NCI-H128 (cell line): Measurements from ENCODE around the gene VWC2L.

Experiments used
- DNase-seq: peaks from one replicate; lab custom pipeline; 2025; ENCODE audit not compliant: unreplicated experiment; lab: John Stamatoyannopoulos, UW

The VWC2L gene

GRCh38 chr2:214533541-214533940 is 122.7 kb downstream of the VWC2L start:
- DNase-seq = no peak

- DNase-seq = no peak
Measured at GRCh38 chr2:214536625-214537024, 125.8 kb downstream of the VWC2L start.

DNA sequence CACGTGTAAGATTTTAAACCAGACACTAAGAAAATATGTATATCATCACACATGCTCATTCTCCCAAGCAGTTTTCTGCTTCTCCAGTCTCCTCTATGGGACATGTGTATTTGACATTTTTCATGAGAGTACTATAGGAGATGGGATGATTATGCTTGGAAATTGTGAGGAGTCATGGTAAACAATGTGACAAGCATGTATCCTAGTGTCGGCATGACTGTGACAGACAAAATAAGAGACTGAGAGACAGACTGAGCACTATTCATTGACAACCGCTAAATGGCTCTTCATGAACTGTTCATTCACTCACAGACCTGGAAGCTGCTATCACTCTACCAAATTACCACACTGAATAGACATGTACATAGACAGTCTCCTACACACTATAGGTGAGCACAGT is 127.1 kb downstream of the VWC2L start:
- no peak for DNase-seq

GRCh38 chr2:214542295-214542694 is 131.4 kb downstream of the VWC2L start:
- DNase-seq = no peak

DNA sequence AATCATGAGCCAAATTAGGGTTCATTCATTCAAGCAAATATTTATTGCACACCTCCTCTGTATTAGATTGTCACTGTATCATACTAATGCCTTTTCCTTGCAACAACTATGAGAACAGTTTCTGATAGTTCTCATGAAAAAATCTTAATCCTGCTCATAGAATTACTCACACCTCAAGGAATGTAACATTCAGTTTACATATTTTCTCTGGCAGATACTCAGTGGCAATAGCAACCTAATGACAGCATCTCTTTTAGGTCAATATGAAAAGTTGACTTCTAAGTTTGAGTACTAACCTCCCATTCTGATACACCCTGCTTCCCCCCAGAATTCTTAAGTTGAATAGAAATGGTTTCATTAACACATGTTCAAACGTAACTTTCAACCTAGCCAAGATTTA is 132.0 kb downstream of the VWC2L start:
- no peak for DNase-seq

DNA sequence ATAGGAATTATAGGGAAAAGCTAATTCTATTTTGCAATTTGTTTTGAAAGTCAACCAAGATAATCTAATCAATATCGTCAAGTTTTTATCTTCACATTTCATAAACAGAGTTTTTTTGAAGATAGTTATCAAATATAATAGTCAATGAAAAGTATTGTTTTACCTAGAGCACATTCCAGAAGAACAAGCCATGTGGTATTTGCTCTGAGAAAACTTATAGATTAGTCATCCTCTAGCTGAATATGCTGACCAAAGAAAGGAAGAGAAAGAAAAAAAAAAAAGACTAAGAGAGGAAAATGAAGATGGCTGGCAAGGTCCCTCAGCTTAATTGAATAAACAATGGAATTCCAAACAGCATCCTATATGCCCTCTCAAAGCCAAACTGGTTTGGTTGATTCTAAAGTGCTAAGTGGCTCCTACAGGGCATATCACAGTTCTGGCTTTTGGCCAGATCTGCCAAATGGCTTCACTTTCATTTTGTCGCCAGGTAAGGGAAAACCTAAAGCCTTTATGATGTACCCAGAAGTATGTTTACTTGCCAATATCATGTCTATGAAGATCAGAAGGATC is 132.6 kb downstream of the VWC2L start:
- DNase-seq = peak; percentile 34

DNA sequence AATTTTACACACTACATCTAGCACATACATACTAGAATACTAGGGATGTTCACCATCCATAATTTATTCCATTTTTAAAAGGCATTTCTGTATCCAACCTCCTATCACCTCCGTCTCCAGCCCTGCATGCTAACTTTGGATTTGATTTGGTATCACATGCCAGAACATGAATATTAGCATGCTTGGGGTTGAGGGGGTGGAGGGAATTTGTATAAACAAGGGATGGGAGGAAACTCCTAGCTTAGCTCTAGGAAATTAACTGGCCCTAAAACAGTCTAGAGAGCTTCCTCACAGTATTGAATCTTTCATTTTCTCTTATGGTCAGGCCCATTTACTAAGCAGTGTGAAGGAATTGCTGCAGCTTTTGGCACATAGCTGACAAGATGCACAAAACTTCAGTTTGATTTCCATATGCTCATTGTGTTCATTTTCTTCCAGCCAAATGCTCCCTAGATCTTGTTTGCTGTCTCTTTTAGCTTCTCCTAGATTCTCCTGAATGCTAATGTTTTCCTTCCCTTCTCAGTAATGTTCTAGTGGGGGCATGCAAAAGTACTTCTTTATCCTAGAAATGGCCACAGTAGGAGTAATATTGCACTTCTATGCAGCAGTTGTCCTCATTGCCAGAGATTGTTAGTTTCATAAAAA is 135.2 kb downstream of the VWC2L start:
- DNase-seq = no peak

DNA sequence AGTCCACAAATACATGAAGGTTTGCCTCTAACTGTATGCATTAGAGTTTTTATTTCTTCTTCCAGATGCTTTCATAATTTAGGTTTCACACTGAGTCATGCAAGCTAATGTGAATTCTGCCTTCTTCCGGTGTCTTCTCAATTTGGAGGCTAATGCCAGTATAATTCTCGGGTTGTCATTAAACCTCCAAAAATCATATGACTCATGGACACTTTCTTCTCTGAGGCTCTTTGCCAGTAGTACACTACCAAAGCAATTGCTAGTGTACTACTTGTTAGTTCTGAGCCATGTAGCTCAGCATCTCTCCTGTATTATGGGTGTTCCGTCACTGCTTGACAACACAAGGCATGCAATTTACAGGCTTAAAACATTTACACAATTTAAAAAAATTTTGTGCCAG is 137.1 kb downstream of the VWC2L start:
- DNase-seq = no peak

DNA sequence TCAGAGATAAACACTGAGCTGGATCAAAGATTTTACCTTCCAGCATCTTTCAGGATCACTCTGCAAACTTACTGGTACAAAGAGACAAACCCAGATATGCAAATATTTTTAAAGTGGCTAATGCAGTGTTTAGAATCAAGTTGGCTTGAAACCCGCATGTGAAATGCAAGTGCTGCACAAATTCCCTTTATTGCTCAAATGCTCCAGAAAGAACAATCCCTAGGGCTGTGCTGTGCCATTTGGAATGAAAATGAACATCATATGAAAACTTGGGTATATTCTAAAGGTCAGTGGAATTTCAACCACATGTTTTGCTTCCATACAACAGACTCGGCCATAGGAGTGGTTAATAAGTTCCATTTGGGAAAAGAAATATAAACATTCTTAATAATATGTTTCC is 139.1 kb downstream of the VWC2L start:
- DNase-seq = no peak

GRCh38 chr2:214550786-214551185 is 139.9 kb downstream of the VWC2L start:
- DNase-seq = no peak

DNA sequence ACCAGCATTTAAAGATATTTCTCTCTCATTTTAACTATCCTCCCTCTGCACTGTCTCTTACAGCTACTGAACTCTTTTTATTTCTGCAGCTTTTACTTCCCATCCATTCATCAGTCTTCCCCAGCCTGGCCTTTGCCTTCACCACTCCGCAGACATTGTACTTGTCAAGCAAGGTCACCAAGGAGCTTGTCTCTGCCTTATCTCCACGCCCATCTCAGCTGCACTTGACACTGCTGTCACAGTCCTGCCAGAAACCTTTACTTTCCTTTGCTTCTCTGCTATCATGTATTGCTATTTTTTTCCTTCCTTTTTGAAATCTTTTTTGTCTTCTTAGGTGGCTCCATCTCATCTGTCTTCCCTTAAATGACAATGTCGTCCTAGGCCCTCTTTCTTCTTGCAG is 147.0 kb downstream of the VWC2L start:
- DNase-seq = no peak

DNA sequence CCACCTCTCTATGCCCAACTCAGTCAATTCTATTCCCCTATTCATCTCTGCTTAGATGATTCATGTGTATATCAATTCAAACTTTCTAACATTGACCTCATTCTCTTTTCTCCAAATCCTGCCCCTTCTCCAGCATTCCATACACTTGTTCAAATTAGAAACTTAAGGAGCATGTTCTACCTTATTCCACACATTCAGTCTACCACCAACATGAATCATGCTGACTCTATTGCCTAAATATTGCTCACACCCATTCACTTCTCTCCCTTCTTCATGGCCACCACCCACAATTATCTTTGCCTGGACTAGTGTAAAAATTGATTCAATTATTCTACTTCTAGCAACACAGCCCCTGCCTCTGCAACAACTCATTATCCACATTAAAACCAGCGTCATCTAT is 147.5 kb downstream of the VWC2L start:
- DNase-seq = no peak

- no peak for DNase-seq
Measured at GRCh38 chr2:214560176-214560575, 149.3 kb downstream of the VWC2L start.

DNA sequence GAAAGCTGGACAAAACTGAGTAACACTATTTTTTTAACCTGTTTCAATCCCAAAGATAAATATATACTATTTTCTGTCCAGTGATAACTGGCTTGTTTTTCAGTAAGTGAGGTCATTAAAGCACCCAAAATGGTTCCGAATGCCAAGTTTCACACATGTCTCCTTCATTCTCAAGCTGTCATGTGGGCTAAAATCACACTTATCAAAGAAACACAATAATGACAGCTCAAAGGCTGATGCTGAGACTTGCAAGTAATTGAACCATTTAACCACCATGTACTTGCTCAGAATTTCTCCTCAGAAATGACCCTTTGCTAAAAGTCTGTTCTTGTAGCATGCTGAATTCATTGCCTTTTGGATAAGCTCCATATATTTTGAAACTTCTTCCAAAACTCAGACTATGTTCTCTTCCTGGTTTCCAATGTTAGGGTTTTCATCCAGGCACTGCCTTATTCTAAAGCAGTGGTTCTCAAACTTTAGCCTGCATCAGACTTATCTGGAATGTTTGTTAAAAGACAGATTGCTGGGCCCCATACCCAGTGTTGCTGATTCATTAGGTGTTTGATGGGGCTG is 149.8 kb downstream of the VWC2L start:
- no peak for DNase-seq

DNA sequence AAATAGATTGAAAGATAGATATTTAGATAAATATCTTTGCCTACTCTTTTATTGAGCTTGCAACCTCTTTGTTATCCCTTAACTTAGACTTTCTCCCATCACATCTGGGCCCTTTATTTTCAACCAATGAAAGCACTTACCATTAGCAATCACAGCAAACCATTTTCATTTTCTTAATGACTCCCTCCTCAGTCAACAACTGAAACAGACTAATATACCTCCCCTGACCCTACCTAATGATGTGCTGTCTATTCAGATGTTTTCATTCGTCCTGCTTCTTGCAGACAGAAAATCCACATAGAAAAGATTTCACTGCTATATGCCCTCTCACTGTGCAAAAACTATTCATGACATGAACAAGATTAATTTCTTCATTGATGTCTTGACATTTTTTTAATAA is 154.4 kb downstream of the VWC2L start:
- DNase-seq = no peak

- DNase-seq = no peak
Measured at GRCh38 chr2:214566457-214566856, 155.6 kb downstream of the VWC2L start.

GRCh38 chr2:214569419-214570035 is 158.7 kb downstream of the VWC2L start:
- DNase-seq = no peak

GRCh38 chr2:214574084-214574781 is 163.4 kb downstream of the VWC2L start:
- peak; percentile 23 for DNase-seq

DNA sequence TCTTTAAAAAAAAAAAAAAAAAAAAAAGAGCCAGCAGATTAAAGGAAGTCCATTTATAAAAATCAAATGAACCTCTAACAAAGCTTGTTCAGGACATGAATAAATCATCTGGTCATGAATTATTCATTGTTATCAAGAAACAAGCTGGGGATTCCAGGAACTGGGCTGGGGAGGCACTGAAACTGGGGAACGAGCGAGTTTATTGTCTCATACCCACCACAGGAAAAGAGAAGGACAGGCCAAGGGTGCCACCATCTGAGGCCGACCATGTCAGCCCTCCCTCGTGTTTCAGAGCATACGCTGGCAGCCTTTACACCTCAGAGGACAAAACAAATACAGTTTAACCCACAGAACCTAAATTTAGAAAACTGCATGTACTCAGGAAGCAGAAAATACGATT is 164.2 kb downstream of the VWC2L start:
- no peak for DNase-seq

DNA sequence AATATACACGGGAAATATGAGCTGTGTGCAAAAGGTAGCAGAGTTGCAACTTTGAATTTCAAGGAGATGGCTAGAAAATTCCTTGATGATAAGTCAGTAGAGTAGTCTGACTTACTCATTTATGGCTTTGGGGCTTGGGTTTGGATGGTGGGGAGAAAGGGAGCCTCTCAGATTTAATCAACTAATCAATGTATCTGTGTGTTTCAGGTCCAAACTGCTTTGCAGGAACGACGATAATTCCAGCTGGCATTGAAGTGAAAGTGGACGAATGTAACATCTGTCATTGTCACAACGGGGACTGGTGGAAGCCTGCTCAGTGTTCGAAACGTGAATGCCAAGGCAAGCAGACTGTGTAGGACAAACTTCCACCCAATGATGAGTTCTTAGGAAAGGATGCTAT is 164.6 kb downstream of the VWC2L start:
- no peak for DNase-seq

GRCh38 chr2:214577769-214578168 is 166.9 kb downstream of the VWC2L start:
- no peak for DNase-seq

DNA sequence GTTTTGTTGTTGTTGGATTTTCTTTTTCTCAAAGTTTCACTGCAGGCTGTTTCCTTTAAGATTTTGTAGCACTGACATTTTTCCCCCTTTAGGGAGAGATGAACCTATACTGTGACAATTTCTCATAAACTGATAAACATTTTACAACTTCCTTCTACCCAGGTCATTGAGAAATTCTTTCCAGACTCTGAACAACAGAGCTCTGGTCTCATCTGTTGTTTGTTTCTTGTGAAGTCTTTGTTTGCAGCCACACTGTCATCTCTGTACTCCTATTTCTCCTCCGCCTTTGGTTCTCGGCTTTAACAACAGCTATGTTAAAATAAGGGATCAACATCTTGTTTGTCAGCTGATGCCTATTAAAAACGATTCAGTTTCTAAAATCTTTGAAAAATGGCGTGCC is 167.6 kb downstream of the VWC2L start:
- no peak for DNase-seq
